Neural crest cell (in vitro differentiated cells): ENCODE measurements around the gene IGF2R. TPM values are rescaled to one million over a fixed set of nuclear protein-coding genes. Genes with fewer than 3 reads are reported as not detected.

Experiments
- DNase-seq: peaks from one replicate; pipeline ENCODE4 v3.0.0; 2021; ENCODE audit warnings: low read depth, mixed read lengths, low spot score
- H3K27ac Mint-ChIP-seq: one replicate; pipeline ENCODE4 v1.8.0; 2021; ENCODE audit warnings: mild to moderate bottlenecking, mixed read lengths; ENCODE audit not compliant: unreplicated experiment
- H3K27me3 Mint-ChIP-seq: 2 replicates; pipeline ENCODE4 v1.8.0; 2021; ENCODE audit warnings: low read depth, mild to moderate bottlenecking, mixed read lengths
- H3K36me3 Mint-ChIP-seq: 2 replicates; pipeline ENCODE4 v1.8.0; 2021; ENCODE audit warnings: low read depth, mild to moderate bottlenecking, mixed read lengths
- H3K4me1 Mint-ChIP-seq: 2 replicates; pipeline ENCODE4 v1.8.0; 2021; ENCODE audit warnings: mixed read lengths
- H3K4me3 Mint-ChIP-seq: one replicate; pipeline ENCODE4 v1.8.0; 2021; ENCODE audit warnings: mild to moderate bottlenecking, mixed read lengths
- H3K9me3 Mint-ChIP-seq: 2 replicates; pipeline ENCODE4 v1.8.0; 2021; ENCODE audit warnings: mixed read lengths
- CTCF ChIP-seq: fragments of 200-600 bp; sonication (generic); conservative IDR thresholded peaks from 2 replicates; pipeline ENCODE4 v1.5.0; 2021; ENCODE audit warnings: antibody characterized with exemption, mild to moderate bottlenecking
- total RNA-seq: library from RNA; stranded (reverse); gene quantifications from 2 replicates; pipeline ENCODE4 v1.2.1, GENCODE V29; 2021

IGF2R gene
- total RNA-seq, 1 donor from 2014 or later, result 97.3 TPM

- no peak overlapping the region for H3K27ac Mint-ChIP-seq
- H3K4me1 Mint-ChIP-seq, result peaks cover 5% of the 10 kb centered on the region
- TF ChIP-seq CTCF, result no peak
- H3K4me3 Mint-ChIP-seq, result no peak overlapping the region
- no peak for DNase-seq
- H3K36me3 Mint-ChIP-seq, result peaks cover 57% of the 10 kb centered on the region
- peaks cover 5% of the 10 kb centered on the region for H3K9me3 Mint-ChIP-seq
- no peaks in the 10 kb centered on the region for H3K27me3 Mint-ChIP-seq
Observed at GRCh38 chr6:160015778-160016684, 47.1 kb downstream of the IGF2R start.

- DNase-seq, result no peak
- H3K27ac Mint-ChIP-seq, result no peak overlapping the region
- H3K9me3 Mint-ChIP-seq, result peaks cover 5% of the 10 kb centered on the region
- no peaks in the 10 kb centered on the region for H3K27me3 Mint-ChIP-seq
- H3K4me3 Mint-ChIP-seq, result no peak overlapping the region
- H3K4me1 Mint-ChIP-seq, result no peaks in the 10 kb centered on the region
- H3K36me3 Mint-ChIP-seq, result peaks cover 36% of the 10 kb centered on the region
- TF ChIP-seq CTCF, result no peak
Observed at GRCh38 chr6:160022101-160022500, 53.2 kb downstream of the IGF2R start.

GRCh38 chr6:160022793-160023192, 53.9 kb downstream of the IGF2R start:
- Mint-ChIP-seq H3K9me3 (peaks cover 5% of the 10 kb centered on the region), H3K36me3 (peaks cover 34% of the 10 kb centered on the region), H3K4me3 (no peak overlapping the region), H3K27ac (no peak overlapping the region), H3K27me3 (no peaks in the 10 kb centered on the region), H3K4me1 (no peaks in the 10 kb centered on the region)
- no peak for DNase-seq
- TF ChIP-seq CTCF, result no peak

GRCh38 chr6:160024152-160024551, 55.3 kb downstream of the IGF2R start:
- H3K36me3 Mint-ChIP-seq, result peaks cover 24% of the 10 kb centered on the region
- no peak for TF ChIP-seq CTCF
- H3K27me3 Mint-ChIP-seq, result no peaks in the 10 kb centered on the region
- H3K4me1 Mint-ChIP-seq, result no peaks in the 10 kb centered on the region
- H3K9me3 Mint-ChIP-seq, result peaks cover 5% of the 10 kb centered on the region
- H3K27ac Mint-ChIP-seq, result no peak overlapping the region
- no peak overlapping the region for H3K4me3 Mint-ChIP-seq
- DNase-seq, result no peak

GRCh38 chr6:160027076-160027475, 58.2 kb downstream of the IGF2R start:
- no peak for TF ChIP-seq CTCF
- Mint-ChIP-seq H3K36me3 (peaks cover 11% of the 10 kb centered on the region), H3K4me1 (peaks cover 13% of the 10 kb centered on the region), H3K27ac (no peak overlapping the region), H3K4me3 (no peak overlapping the region), H3K9me3 (no peaks in the 10 kb centered on the region), H3K27me3 (no peaks in the 10 kb centered on the region)
- no peak for DNase-seq
